IMR-90 (cell line): ENCODE measurements around the gene METTL2A.
"Not testable (repeated sequence)": the region's sequence is repeated elsewhere in the genome, so short reads cannot be mapped to it uniquely, and the experiment has no call there.

Experiments
- CEBPB ChIP-seq: IDR thresholded peaks from 2 replicates; pipeline ENCODE4 v1.6.1; 2012; ENCODE audit warnings: low read depth, low read length, improper control_type of control experiment
- FOS ChIP-seq: fragments of 150-350 bp; IDR thresholded peaks from 2 replicates; pipeline ENCODE4 v1.6.1; 2016; ENCODE audit warnings: low read depth, low read length
- MAFK ChIP-seq: IDR thresholded peaks from 2 replicates; pipeline ENCODE4 v1.6.1; 2012; ENCODE audit warnings: low read depth, low read length, improper control_type of control experiment
- POLR2A ChIP-seq: IDR thresholded peaks from 2 replicates; pipeline ENCODE4 v1.6.1; 2012; ENCODE audit warnings: mild to moderate bottlenecking, low read depth, low read length
- RAD21 ChIP-seq: IDR thresholded peaks from 2 replicates; pipeline ENCODE4 v1.6.1; 2012; ENCODE audit warnings: low read length, improper control_type of control experiment
- TF ChIP-seq, protein P1 (sequence below): conservative IDR thresholded peaks from 2 replicates; pipeline ENCODE4 v1.5.1; 2012; ENCODE audit warnings: mild to moderate bottlenecking, low read depth, low read length, improper control_type of control experiment
- TF ChIP-seq, protein P2 (sequence below): fragments of 150-350 bp; IDR thresholded peaks from 2 replicates; pipeline ENCODE4 v1.6.1; 2017; ENCODE audit warnings: mild to moderate bottlenecking, antibody characterized with exemption, low read length, low read depth

DNA sequence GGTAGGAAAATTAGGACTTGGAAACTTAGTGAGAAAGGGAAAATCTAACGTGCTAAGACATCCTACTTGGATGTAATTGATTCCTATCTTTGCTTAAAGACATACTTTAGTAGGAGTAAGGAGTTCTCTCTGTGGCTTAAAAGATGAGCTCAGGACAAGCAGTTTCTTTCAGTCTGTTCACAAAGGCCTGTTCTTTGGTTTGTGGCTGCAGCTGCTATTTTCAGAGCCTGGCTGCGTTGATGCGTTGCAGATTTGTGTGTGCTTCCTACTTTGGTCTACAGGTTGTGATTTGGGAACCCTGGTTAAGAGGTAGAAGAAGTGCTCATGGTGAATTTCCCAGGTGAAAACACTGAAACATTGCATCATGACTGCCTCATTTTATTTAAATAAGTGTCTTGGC lies 30.4 kb downstream of the METTL2A start:
- TF ChIP-seq, protein P1, sequence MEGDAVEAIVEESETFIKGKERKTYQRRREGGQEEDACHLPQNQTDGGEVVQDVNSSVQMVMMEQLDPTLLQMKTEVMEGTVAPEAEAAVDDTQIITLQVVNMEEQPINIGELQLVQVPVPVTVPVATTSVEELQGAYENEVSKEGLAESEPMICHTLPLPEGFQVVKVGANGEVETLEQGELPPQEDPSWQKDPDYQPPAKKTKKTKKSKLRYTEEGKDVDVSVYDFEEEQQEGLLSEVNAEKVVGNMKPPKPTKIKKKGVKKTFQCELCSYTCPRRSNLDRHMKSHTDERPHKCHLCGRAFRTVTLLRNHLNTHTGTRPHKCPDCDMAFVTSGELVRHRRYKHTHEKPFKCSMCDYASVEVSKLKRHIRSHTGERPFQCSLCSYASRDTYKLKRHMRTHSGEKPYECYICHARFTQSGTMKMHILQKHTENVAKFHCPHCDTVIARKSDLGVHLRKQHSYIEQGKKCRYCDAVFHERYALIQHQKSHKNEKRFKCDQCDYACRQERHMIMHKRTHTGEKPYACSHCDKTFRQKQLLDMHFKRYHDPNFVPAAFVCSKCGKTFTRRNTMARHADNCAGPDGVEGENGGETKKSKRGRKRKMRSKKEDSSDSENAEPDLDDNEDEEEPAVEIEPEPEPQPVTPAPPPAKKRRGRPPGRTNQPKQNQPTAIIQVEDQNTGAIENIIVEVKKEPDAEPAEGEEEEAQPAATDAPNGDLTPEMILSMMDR: not testable (repeated sequence)
- not testable (repeated sequence) for TF ChIP-seq RAD21, FOS, POLR2A, MAFK, CEBPB
- TF ChIP-seq, protein P2, sequence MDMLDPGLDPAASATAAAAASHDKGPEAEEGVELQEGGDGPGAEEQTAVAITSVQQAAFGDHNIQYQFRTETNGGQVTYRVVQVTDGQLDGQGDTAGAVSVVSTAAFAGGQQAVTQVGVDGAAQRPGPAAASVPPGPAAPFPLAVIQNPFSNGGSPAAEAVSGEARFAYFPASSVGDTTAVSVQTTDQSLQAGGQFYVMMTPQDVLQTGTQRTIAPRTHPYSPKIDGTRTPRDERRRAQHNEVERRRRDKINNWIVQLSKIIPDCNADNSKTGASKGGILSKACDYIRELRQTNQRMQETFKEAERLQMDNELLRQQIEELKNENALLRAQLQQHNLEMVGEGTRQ: not testable (repeated sequence)
